IgD-negative memory B cell (primary cell): ENCODE measurements around the gene P2RY2. TPM values are rescaled to one million over a fixed set of nuclear protein-coding genes. Genes with fewer than 3 reads are reported as not detected.

ENCODE experiments used
- H3K27ac Mint-ChIP-seq, 3 donors: one replicate each; pipeline ENCODE4 v1.8.0; 2020 to 2022; ENCODE audit warnings: mild to moderate bottlenecking in 3 of 3, mixed read lengths in 3 of 3, moderate library complexity in 1 of 3
- H3K27me3 Mint-ChIP-seq: one replicate; pipeline ENCODE4 v1.8.0; 2021; ENCODE audit warnings: mixed read lengths
- H3K36me3 Mint-ChIP-seq: one replicate; pipeline ENCODE4 v1.8.0; 2020; ENCODE audit warnings: mild to moderate bottlenecking, mixed read lengths
- H3K4me1 Mint-ChIP-seq, 3 donors: one replicate each; pipeline ENCODE4 v1.8.0; 2020 to 2022; ENCODE audit warnings: mixed read lengths in 3 of 3, mild to moderate bottlenecking in 1 of 3
- H3K4me3 Mint-ChIP-seq, 4 donors: one replicate each; pipeline ENCODE4 v1.8.0; 2020 to 2022; ENCODE audit warnings: mild to moderate bottlenecking in 4 of 4, mixed read lengths in 4 of 4, moderate library complexity in 3 of 4
- H3K9me3 Mint-ChIP-seq, 3 donors: one replicate each; pipeline ENCODE4 v1.8.0; 2020 to 2021; ENCODE audit warnings: mixed read lengths in 3 of 3, mild to moderate bottlenecking in 1 of 3
- polyA plus RNA-seq: library from polyadenylated mRNA; unstranded; fragments of 300-500 nt; fragmentation: Illumina TruSeq; gene quantifications from one replicate; pipeline ENCODE4 v1.2.3, GENCODE V29; 2021

The P2RY2 gene
- polyA plus RNA-seq, 1 donor from 2014 or later: 0.13 TPM

DNA sequence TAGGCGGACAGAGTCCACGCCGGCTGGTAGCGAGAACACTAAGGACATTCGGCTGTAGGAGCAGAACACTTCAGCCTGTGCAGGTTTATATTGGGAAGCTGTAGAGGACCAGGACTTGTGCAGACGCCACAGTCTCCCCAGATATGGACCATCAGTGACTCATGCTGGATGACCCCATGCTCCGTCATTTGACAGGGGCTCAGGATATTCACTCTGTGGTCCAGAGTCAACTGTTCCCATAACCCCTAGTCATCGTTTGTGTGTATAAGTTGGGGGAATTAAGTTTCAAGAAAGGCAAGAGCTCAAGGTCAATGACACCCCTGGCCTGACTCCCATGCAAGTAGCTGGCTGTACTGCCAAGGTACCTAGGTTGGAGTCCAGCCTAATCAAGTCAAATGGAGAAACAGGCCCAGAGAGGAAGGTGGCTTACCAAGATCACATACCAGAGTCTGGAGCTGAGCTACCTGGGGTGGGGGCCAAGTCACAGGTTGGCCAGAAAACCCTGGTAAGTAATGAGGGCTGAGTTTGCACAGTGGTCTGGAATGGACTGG is 17.2 kb downstream of the P2RY2 start:
- Mint-ChIP-seq H3K36me3 (peaks cover 2% of the 10 kb centered on the region), H3K4me3 (no peak overlapping the region), H3K9me3 (no peaks in the 10 kb centered on the region), H3K27ac (peak overlapping the region in 1 of 3 donors; percentile 31), H3K4me1 (no peaks in the 10 kb centered on the region), H3K27me3 (peaks cover 2% of the 10 kb centered on the region)

GRCh38 chr11:73236205-73236765 is 18.2 kb downstream of the P2RY2 start:
- Mint-ChIP-seq H3K4me3 (no peak overlapping the region), H3K9me3 (no peaks in the 10 kb centered on the region), H3K36me3 (peaks cover 2% of the 10 kb centered on the region), H3K27ac (no peak overlapping the region), H3K27me3 (no peaks in the 10 kb centered on the region), H3K4me1 (no peaks in the 10 kb centered on the region)

GRCh38 chr11:73236854-73237253 is 18.8 kb downstream of the P2RY2 start:
- Mint-ChIP-seq H3K4me1 (no peaks in the 10 kb centered on the region), H3K36me3 (peaks cover 2% of the 10 kb centered on the region), H3K4me3 (no peak overlapping the region), H3K9me3 (no peaks in the 10 kb centered on the region), H3K27ac (no peak overlapping the region), H3K27me3 (no peaks in the 10 kb centered on the region)

GRCh38 chr11:73237471-73238290 is 19.6 kb downstream of the P2RY2 start:
- Mint-ChIP-seq H3K27ac (no peak overlapping the region), H3K4me1 (peaks cover 0 to 3% (median 1%) of the 10 kb centered on the region in 3 donors)

DNA sequence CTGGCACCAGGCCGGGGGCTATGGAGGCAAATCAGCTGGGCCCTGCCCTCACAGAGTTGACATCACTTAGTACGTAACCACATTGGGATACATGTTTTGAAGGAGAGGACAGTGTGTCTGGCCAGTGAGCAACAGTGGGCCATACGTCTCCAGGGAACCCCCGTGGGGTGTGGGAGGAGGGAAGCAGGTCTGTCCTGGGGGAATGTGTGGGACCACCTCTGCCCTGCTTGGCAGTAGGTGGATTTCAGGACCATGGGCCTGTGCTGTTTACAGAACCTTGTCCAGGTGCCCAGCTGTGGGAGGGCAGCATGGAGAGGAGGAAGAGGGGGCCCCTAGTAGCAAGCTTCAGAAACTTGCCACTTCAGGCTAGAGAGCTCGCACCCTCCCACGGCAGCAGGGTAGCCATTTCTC is 21.0 kb downstream of the P2RY2 start:
- peaks cover 3% of the 10 kb centered on the region for H3K27me3 Mint-ChIP-seq
- peaks cover 0 to 4% (median 3%) of the 10 kb centered on the region in 3 donors for H3K4me1 Mint-ChIP-seq
- no peak overlapping the region for H3K4me3 Mint-ChIP-seq
- no peaks in the 10 kb centered on the region for H3K9me3 Mint-ChIP-seq
- peaks cover 2% of the 10 kb centered on the region for H3K36me3 Mint-ChIP-seq
- no peak overlapping the region for H3K27ac Mint-ChIP-seq

More at GRCh38 chr11:73237471-73238290, 19.6 kb downstream of the P2RY2 start:
- Mint-ChIP-seq H3K9me3 (no peaks in the 10 kb centered on the region), H3K4me3 (peak overlapping the region in 1 of 4 donors; percentile 51), H3K27me3 (peaks cover 2% of the 10 kb centered on the region), H3K36me3 (peaks cover 2% of the 10 kb centered on the region)

DNA sequence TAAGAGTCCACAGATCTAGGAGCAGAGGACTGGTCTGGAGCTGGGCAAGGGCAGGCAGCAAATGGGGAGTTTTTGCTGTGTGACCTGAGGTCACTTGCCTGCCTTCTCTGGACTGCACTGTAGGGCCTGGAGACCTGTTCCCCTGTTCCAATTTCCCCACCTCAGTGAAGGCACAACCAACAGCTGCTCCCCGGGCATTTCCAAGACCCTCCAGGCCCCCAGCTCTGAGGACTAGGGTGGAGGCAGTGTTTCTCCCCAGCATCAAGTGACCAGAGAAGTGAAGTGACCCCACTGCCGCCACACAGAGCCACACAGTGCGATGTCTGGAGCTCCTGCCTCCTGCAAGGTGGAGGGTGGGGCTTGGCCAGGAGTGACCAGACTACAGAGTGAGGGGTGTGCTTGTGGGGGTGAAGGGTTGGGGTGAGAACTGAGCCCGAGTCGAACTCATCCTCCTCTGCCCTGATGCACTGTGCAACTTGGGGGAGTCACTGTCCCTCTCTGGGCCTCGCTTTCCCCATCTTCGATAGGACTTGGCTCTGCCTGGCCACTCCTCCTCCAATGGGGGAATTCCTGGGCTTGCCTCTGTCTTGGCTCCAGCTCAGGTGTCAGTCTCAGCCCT is 21.6 kb downstream of the P2RY2 start:
- Mint-ChIP-seq H3K27ac (no peak overlapping the region), H3K36me3 (peaks cover 2% of the 10 kb centered on the region), H3K4me1 (peaks cover 0 to 4% (median 3%) of the 10 kb centered on the region in 3 donors), H3K27me3 (peaks cover 3% of the 10 kb centered on the region), H3K9me3 (no peaks in the 10 kb centered on the region), H3K4me3 (no peak overlapping the region)

- Mint-ChIP-seq H3K27ac (no peak overlapping the region), H3K36me3 (peaks cover 2% of the 10 kb centered on the region), H3K9me3 (no peaks in the 10 kb centered on the region), H3K27me3 (peaks cover 3% of the 10 kb centered on the region), H3K4me3 (no peak overlapping the region), H3K4me1 (peaks cover 0 to 4% (median 3%) of the 10 kb centered on the region in 3 donors)
Observed at GRCh38 chr11:73240190-73240781, 22.2 kb downstream of the P2RY2 start.

- Mint-ChIP-seq H3K9me3 (no peaks in the 10 kb centered on the region), H3K27me3 (peaks cover 3% of the 10 kb centered on the region), H3K36me3 (peaks cover 2% of the 10 kb centered on the region), H3K4me1 (peaks cover 0 to 4% (median 3%) of the 10 kb centered on the region in 3 donors), H3K4me3 (no peak overlapping the region), H3K27ac (no peak overlapping the region)
Observed at GRCh38 chr11:73241300-73241699, 23.2 kb downstream of the P2RY2 start.

GRCh38 chr11:73242251-73243092 is 24.4 kb downstream of the P2RY2 start:
- Mint-ChIP-seq H3K4me3 (peak overlapping the region in 1 of 4 donors; percentile 63), H3K27me3 (peaks cover 3% of the 10 kb centered on the region), H3K9me3 (no peaks in the 10 kb centered on the region), H3K36me3 (peaks cover 2% of the 10 kb centered on the region), H3K27ac (no peak overlapping the region), H3K4me1 (peaks cover 0 to 4% (median 3%) of the 10 kb centered on the region in 3 donors)

GRCh38 chr11:73243093-73243485 is 25.0 kb downstream of the P2RY2 start:
- Mint-ChIP-seq H3K36me3 (no peaks in the 10 kb centered on the region), H3K4me1 (peaks cover 0 to 4% (median 3%) of the 10 kb centered on the region in 3 donors), H3K4me3 (peak overlapping the region in 1 of 4 donors; percentile 63), H3K27ac (no peak overlapping the region), H3K27me3 (peaks cover 3% of the 10 kb centered on the region), H3K9me3 (no peaks in the 10 kb centered on the region)

DNA sequence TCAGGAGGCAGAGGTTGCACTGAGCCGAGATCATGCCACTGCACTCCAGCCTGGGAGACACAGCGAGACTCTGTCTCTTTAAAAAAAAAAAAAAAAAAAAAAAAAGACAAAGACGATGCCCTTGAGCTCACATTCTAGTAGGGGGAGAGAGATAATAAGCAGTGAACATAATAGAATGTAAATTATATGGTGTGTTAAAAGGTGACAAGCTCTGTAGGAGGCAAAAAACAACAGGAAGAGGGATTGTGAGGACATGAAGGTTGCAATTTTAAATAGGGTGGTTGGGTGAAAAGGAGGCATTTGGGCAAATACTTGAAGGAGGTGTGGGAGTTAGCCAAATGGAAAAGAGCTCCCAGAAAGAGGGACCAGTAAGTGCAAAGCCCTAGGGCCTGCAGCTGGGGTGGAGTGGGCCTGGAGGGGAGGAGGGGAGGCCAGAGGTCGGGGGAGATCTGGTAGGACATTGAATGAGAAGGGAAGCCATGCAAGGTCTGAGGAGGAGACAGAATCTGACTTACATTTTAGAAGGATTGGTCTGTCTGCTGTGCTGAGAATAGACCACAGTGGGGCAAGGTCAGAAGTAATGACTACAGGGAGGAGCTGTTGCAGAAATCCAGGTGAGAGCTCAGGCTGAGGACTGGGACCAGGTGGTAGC is 26.6 kb downstream of the P2RY2 start:
- Mint-ChIP-seq H3K36me3 (no peaks in the 10 kb centered on the region), H3K4me1 (peaks cover 0 to 6% (median 4%) of the 10 kb centered on the region in 3 donors), H3K4me3 (no peak overlapping the region), H3K9me3 (no peaks in the 10 kb centered on the region), H3K27me3 (peaks cover 3% of the 10 kb centered on the region), H3K27ac (no peak overlapping the region)

- peaks cover 0 to 7% (median 4%) of the 10 kb centered on the region in 3 donors for H3K4me1 Mint-ChIP-seq
- no peak overlapping the region for H3K4me3 Mint-ChIP-seq
- peak overlapping the region in 1 of 3 donors; percentile 38 for H3K27ac Mint-ChIP-seq
- peaks cover 3% of the 10 kb centered on the region for H3K27me3 Mint-ChIP-seq
- no peaks in the 10 kb centered on the region for H3K9me3 Mint-ChIP-seq
- H3K36me3 Mint-ChIP-seq: no peaks in the 10 kb centered on the region
Observed at GRCh38 chr11:73245461-73245860, 27.4 kb downstream of the P2RY2 start.

DNA sequence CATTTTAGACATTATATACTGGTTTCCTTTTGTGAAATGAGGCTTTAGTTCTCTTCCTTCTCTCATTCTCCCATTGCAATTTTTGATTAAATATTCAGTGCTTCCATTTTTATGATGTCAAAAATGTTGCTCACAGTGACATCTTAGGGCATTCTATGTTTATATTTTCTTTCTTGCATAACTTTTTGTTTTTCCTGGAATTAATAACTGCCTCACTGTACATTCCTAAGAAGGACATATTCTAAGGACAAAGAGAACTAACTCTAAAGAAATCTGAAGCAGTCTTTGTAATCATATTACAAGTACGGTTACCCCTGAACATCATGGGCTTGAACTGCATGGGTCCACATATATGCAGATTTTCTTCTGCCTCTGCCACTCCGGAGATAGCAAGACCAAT is 28.2 kb downstream of the P2RY2 start:
- Mint-ChIP-seq H3K9me3 (no peaks in the 10 kb centered on the region), H3K27me3 (peaks cover 3% of the 10 kb centered on the region), H3K27ac (no peak overlapping the region), H3K4me1 (peaks cover 0 to 7% (median 4%) of the 10 kb centered on the region in 3 donors), H3K4me3 (no peak overlapping the region), H3K36me3 (no peaks in the 10 kb centered on the region)
